Common myeloid progenitor, CD34-positive (primary cell): ENCODE results near the gene STK4.

Source experiments
- CTCF ChIA-PET: fragments of 350-600 bp; sonication (Branson Sonifier 250); formaldehyde crosslinking; loops from one replicate; lab custom pipeline; 2021; ENCODE audit warnings: antibody characterized with exemption; lab: Charles Lee
- POLR2A ChIA-PET: fragments of 350-600 bp; sonication (Branson Sonifier 250); formaldehyde crosslinking; loops from one replicate; lab custom pipeline; 2021; ENCODE audit warnings: antibody characterized with exemption; lab: Charles Lee
- DNase-seq, 3 donors: peaks; one replicate each; pipeline versions ENCODE4 v3.0.0 to v3.0.0-alpha.2; 2013
- H3K27ac ChIP-seq, 2 experiments: 1 replicate in 1 of 2; 2 replicates in 1 of 2; pipeline ENCODE4 v1.7.0; 2013; ENCODE audit warnings: inconsistent platforms in 2 of 2, low read length in 2 of 2, mild to moderate bottlenecking in 2 of 2, low read depth in 1 of 2, moderate library complexity in 1 of 2; ENCODE audit not compliant: severe bottlenecking in 2 of 2, insufficient read depth in 1 of 2, poor library complexity in 1 of 2
- H3K27me3 ChIP-seq, 5 experiments: replicated peaks in 2 of 5; 1 replicate in 3 of 5; 2 replicates in 2 of 5; pipeline versions ENCODE4 v1.6.1 to v1.7.0; 2013; ENCODE audit warnings: low read length in 4 of 5, mild to moderate bottlenecking in 2 of 5, moderate library complexity in 2 of 5, inconsistent platforms in 1 of 5; ENCODE audit not compliant: insufficient read depth in 5 of 5, control insufficient read depth in 4 of 5
- H3K36me3 ChIP-seq, 4 experiments: 1 replicate in 2 of 4; 2 replicates in 2 of 4; pipeline versions ENCODE4 v1.6.1 to v1.7.0; 2013; ENCODE audit warnings: low read length in 3 of 4, control low read depth in 1 of 4, mild to moderate bottlenecking in 1 of 4; ENCODE audit not compliant: control insufficient read depth in 4 of 4, insufficient read depth in 4 of 4
- H3K4me1 ChIP-seq, 4 experiments: 1 replicate in 3 of 4; 2 replicates in 1 of 4; pipeline versions ENCODE4 v1.6.1 to v1.7.1; 2013; ENCODE audit warnings: low read length in 3 of 4, mild to moderate bottlenecking in 3 of 4, control low read depth in 1 of 4, inconsistent platforms in 1 of 4, moderate library complexity in 1 of 4; ENCODE audit not compliant: control insufficient read depth in 4 of 4, insufficient read depth in 4 of 4; ENCODE audit errors: control extremely low read depth in 1 of 4
- H3K4me3 ChIP-seq, 7 experiments: 1 replicate in 4 of 7; 2 replicates in 3 of 7; pipeline versions ENCODE4 v1.5.1 to v1.7.0; 2013; ENCODE audit warnings: mild to moderate bottlenecking in 7 of 7, low read length in 6 of 7, moderate library complexity in 6 of 7, inconsistent platforms in 2 of 7, low read depth in 2 of 7, control low read depth in 1 of 7; ENCODE audit not compliant: insufficient read depth in 4 of 7, control insufficient read depth in 1 of 7; ENCODE audit errors: extremely low read depth in 1 of 7
- H3K9me3 ChIP-seq, 5 experiments: 1 replicate in 4 of 5; 2 replicates in 1 of 5; pipeline versions ENCODE4 v1.6.1 to v1.7.1; 2013; ENCODE audit warnings: low read length in 4 of 5, mild to moderate bottlenecking in 2 of 5, inconsistent platforms in 1 of 5, low read depth in 1 of 5, moderate library complexity in 1 of 5; ENCODE audit not compliant: control insufficient read depth in 4 of 5, insufficient read depth in 2 of 5; ENCODE audit errors: control extremely low read depth in 1 of 5
- WGBS: methylation state at CpG from one replicate; pipeline ENCODE4 v1.1.5; 2013; ENCODE audit not compliant: insufficient coverage; 5-methylcytosine and 5-hydroxymethylcytosine counted together

STK4 gene

DNA sequence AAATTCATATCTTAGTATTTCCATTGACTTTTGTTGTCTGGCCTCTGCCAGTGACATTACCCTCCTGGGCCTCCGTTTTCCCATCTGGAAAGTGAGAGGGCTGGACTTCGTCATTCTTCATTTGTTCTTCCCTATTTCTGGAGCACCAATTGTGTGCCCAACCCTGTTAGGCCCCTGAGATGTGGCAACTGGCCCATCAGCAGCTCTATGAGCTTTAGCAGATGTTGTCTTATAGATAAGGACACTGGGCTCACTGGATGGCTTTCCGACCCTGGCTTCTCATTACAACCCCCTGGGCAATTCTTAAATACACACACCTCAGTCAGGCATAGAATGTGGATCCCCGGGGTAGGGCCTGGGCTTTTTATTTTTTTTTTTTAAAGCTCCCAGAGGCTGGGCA, 41.8 kb upstream of the STK4 start:
- POLR2A ChIA-PET: no interaction called here
- CTCF ChIA-PET: interaction anchor here (0.6 kb wide), 1 partner anchor 387 kb away, joined by 3 read pairs; no protein-coding TSS in a partner anchor
- 92% methylated on average over 2 of the region's 4 CpGs for WGBS

GRCh38 chr20:44928595-44928994, 37.7 kb upstream of the STK4 start:
- Histone ChIP-seq H3K27me3 (no peaks in the 10 kb centered on the region), H3K4me1 (no peaks in the 10 kb centered on the region), H3K27ac (no peak overlapping the region), H3K9me3 (no peaks in the 10 kb centered on the region), H3K4me3 (no peak overlapping the region), H3K36me3 (peaks cover 2 to 46% (median 21%) of the 10 kb centered on the region in 4 experiments)
- ChIA-PET CTCF (no interaction called here), POLR2A (no interaction called here)
- WGBS: 87% methylated on average over 3 of the region's 3 CpGs
- no peak for DNase-seq

More for the DNA sequence above, 41.8 kb upstream of the STK4 start:
- no peaks in the 10 kb centered on the region for H3K27me3 ChIP-seq
- no peaks in the 10 kb centered on the region for H3K4me1 ChIP-seq
- peaks cover 0 to 26% (median 16%) of the 10 kb centered on the region in 4 experiments for H3K36me3 ChIP-seq
- H3K4me3 ChIP-seq: no peak overlapping the region
- H3K27ac ChIP-seq: no peak overlapping the region
- no peaks in the 10 kb centered on the region for H3K9me3 ChIP-seq
- DNase-seq: no peak

- Histone ChIP-seq H3K36me3 (peaks cover 2 to 37% (median 21%) of the 10 kb centered on the region in 4 experiments), H3K27ac (no peak overlapping the region), H3K4me1 (no peaks in the 10 kb centered on the region), H3K27me3 (no peaks in the 10 kb centered on the region), H3K4me3 (no peak overlapping the region), H3K9me3 (no peaks in the 10 kb centered on the region)
- no peak for DNase-seq
- ChIA-PET CTCF (no interaction called here), POLR2A (no interaction called here)
- 93% methylated on average over 12 of the region's 18 CpGs for WGBS
Measured at GRCh38 chr20:44930517-44931168, 35.7 kb upstream of the STK4 start.

- no peak for DNase-seq
- CTCF ChIA-PET: interaction anchor here (1.1 kb wide), 1 partner anchor 9 kb away, joined by 3 read pairs; no protein-coding TSS in a partner anchor
- no peak overlapping the region for H3K27ac ChIP-seq
- no peaks in the 10 kb centered on the region for H3K4me1 ChIP-seq
- no peaks in the 10 kb centered on the region for H3K9me3 ChIP-seq
- POLR2A ChIA-PET: no interaction called here
- WGBS: 93% methylated on average over 2 of the region's 3 CpGs
- H3K4me3 ChIP-seq: no peak overlapping the region
- H3K27me3 ChIP-seq: no peaks in the 10 kb centered on the region
- peaks cover 2 to 47% (median 27%) of the 10 kb centered on the region in 4 experiments for H3K36me3 ChIP-seq
Measured at GRCh38 chr20:44931911-44932310, 34.4 kb upstream of the STK4 start.

- Histone ChIP-seq H3K4me3 (no peak overlapping the region), H3K27ac (no peak overlapping the region), H3K27me3 (no peaks in the 10 kb centered on the region), H3K36me3 (peaks cover 2 to 54% (median 30%) of the 10 kb centered on the region in 4 experiments), H3K4me1 (no peaks in the 10 kb centered on the region), H3K9me3 (no peaks in the 10 kb centered on the region)
- POLR2A ChIA-PET: no interaction called here
- WGBS: 100% methylated on average over 2 of the region's 8 CpGs
- no peak for DNase-seq
- CTCF ChIA-PET: interaction anchor here (1.1 kb wide), 1 partner anchor 8 kb away, joined by 3 read pairs; no protein-coding TSS in a partner anchor
Measured at GRCh38 chr20:44932916-44933315, 33.4 kb upstream of the STK4 start.

DNA sequence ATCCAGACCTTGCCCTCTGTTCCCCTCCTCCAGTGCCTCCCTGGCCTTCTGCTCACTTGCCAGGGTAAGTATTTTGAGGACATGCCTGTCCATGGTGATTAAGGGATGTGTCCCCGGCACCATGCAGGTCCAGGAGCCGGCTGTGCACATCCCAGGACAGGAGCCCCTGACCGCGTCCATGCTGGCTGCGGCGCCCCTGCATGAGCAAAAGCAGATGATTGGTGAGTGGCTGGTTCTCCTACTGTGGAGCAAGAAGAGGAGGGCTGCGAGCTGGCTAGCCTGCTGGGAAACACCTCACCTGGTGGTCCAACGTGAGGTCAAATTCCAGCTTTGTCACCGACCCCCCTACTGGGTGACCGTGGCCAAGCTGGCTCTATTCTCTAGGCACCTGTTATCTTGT, 29.8 kb upstream of the STK4 start:
- Histone ChIP-seq H3K27ac (no peak overlapping the region), H3K9me3 (no peaks in the 10 kb centered on the region), H3K4me3 (no peak overlapping the region), H3K36me3 (peaks cover 0 to 71% (median 52%) of the 10 kb centered on the region in 4 experiments), H3K4me1 (no peaks in the 10 kb centered on the region), H3K27me3 (no peaks in the 10 kb centered on the region)
- CTCF ChIA-PET: interaction anchor here (1.4 to 1.5 kb wide), 2 partner anchors 10 to 16 kb away, joined by 3 to 4 read pairs; no protein-coding TSS in a partner anchor
- POLR2A ChIA-PET: no interaction called here
- 97% methylated on average over 10 of the region's 10 CpGs for WGBS
- DNase-seq: no peak

- H3K27me3 ChIP-seq: no peaks in the 10 kb centered on the region
- H3K4me3 ChIP-seq: no peak overlapping the region
- ChIA-PET CTCF (interaction anchor here (0.9 kb wide), 1 partner anchor 73 kb away, joined by 3 read pairs; no protein-coding TSS in a partner anchor), POLR2A (interaction anchor here (0.6 kb wide), 1 partner anchor 56 kb away, joined by 3 read pairs; no protein-coding TSS in a partner anchor)
- no peak for DNase-seq
- H3K9me3 ChIP-seq: no peaks in the 10 kb centered on the region
- no peaks in the 10 kb centered on the region for H3K4me1 ChIP-seq
- H3K36me3 ChIP-seq: peaks cover 15 to 78% (median 62%) of the 10 kb centered on the region in 4 experiments
- 99% methylated on average over 9 of the region's 9 CpGs for WGBS
- no peak overlapping the region for H3K27ac ChIP-seq
Measured at GRCh38 chr20:44938637-44939036, 27.7 kb upstream of the STK4 start.
